Stimulated activated CD8-positive, alpha-beta memory T cell treated with anti-CD3 and anti-CD28 coated beads, Interleukin-7, amount 100 ng/mL, for 4 hours (primary cell): ENCODE measurements around the gene FEV.
A peak's percentile ranks its signal among the peaks of the same experiment; 100 is the strongest.

Experiments
- DNase-seq, 2 donors: peaks; one replicate each; pipeline ENCODE4 v3.0.0-alpha.2; 2020; ENCODE audit warnings: low read depth in 2 of 2

FEV gene

GRCh38 chr2:219017201-219017931 lies 32.4 kb upstream of the FEV start:
- no peak for DNase-seq

GRCh38 chr2:219016721-219017120 lies 31.7 kb upstream of the FEV start:
- no peak for DNase-seq

DNA sequence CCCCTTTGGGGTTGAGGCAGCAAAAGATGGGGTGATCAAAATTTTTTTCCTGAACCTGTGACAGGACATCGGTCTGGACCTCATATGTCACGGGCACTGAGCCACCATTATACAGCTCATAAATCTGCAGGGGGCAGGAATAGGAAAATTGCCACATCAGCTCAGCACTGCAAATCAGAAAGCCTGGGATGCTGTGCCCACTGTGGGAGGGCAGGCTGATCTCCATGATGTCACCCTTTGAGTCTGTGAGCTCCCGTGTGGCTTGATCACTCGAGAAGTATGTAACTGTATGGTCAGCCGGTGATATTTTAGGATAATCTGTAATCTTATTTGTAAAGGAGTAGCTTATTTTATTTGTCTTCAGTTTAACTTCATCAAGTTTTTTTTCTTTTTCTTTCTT lies 25.9 kb upstream of the FEV start:
- DNase-seq, result no peak

DNA sequence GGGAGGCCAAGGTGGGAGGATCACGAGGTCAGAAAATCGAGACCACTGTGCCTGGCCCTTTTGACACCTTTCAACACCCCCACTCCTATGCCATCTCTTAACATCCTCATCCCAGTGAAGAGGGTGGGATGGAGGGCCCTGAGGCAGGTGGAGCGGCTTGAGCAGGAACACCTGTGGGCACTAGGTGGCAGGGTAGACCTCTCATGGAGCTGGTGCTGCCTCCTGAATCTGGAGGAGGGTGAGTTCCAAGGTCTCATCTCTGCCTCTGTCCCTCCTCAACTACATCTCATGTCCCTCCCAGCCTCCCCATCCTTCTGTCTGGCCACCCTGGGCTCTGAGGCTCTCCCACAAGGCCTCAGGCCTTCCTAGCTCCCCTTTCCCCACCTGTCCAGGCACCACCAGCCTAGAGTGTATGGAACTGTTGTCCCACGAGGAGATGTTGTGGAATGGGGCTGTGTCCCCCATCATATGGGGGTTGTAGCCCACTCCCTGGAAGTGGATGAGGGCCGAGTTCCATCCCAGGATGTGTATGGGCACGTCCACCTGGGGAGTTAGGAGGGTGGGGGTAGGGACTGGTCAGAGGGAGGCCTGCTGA lies 25.3 kb upstream of the FEV start:
- no peak for DNase-seq

DNA sequence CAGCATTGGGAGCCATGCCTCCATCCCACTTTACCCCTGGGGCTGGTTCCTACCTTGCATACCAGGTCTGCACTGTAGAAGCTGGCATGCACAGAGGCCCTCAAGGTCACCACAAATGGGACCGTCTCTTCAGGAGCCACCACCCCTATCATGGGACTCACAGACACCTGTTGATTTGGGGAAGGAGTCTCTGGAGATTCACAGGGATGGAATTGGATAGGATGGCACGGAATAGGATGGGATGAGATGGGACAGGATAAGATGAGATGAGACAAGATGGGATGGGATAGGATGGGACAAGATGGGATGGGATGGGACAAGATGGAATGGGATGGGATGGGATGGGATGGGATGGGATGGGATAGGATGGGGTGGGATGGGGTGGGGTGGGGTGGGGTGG lies 24.3 kb upstream of the FEV start:
- no peak for DNase-seq

DNA sequence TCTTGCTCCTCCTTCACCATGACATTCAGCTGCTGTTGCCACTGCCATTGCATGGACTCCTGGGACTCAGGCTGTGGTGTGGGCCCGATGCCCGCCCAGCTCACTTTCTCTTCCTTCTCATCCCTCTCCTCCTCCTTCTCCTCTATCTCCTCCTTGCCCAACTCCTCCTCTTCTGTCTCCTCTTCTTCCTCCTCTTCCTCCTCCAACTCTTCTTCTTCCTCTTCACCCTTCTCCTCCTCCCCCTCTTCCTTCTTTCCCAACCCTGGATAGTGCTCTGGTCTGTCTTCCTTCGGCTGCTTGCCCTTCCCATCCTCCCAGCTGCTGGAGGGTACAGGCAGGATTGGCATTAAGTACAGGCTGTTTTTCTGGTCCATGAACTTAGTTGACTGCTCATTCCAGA lies 19.0 kb upstream of the FEV start:
- no peak for DNase-seq

- DNase-seq, result no peak
Measured at GRCh38 chr2:219003267-219003634, 18.3 kb upstream of the FEV start.

- DNase-seq, result no peak
Measured at GRCh38 chr2:219002395-219003266, 17.6 kb upstream of the FEV start.

DNA sequence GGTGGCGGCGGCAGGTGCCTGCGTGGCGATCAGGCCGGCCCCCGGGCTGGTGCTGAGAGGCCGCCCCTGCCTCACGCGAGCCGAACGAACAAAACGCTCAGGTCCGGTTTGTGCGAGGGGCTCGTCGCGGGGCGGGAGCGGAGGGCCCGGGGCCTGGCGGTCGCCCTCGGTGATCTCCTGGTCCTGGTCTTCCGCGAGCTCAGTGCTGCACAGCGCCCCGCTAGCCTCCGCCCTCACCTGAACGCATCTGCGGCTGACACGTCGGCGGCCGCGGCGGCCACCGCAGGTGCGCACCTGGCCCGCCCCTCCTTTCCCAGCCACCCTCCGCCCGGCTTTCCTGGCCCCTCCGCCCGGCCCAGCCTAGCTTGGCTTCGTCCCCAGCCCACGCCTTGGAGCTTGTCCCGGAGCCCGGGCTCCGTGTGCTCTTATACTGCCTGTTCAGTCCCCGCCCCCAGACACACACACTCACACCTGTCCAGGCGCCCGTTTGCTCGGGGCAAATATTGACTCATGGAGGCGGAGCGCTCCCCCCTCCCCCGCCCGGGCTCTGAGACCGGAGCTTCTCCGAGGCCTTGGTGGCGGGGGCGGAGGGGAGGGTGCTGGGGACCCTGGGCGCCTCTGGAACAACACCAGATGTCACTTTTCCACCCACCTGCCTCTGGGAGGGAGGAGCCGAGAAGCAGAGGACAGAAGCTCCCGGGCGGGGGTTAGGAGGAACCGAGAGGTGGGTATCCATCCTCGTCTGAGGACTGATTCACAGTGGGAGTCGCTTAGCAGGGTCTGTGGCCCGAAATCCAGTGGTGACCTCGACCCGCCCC lies 16.8 kb upstream of the FEV start:
- DNase-seq, result peak; percentile 44 to 63

DNA sequence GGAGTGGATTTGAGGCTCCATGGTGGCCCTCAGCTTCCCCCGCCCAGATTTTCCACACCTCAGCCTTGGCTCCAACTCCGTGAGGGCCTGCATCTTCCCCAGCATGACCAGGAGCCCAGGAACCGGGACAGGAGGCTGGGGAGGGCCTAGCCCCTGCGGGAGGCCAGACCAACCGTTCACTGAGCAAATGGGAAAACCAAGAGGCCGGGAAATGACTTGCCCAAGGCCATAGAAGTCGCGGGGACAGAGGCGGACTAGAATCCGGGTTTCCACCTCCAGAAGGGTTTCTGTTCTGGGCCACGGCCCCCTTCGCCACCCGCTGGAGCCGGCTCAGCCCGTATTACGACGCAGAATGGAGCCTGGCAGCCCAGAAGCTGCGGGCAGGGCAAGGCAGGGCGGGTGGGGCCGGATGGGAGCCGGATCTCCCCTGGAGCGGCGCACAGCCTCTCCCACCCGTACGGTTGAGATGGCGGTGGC lies 16.2 kb upstream of the FEV start:
- no peak for DNase-seq

DNA sequence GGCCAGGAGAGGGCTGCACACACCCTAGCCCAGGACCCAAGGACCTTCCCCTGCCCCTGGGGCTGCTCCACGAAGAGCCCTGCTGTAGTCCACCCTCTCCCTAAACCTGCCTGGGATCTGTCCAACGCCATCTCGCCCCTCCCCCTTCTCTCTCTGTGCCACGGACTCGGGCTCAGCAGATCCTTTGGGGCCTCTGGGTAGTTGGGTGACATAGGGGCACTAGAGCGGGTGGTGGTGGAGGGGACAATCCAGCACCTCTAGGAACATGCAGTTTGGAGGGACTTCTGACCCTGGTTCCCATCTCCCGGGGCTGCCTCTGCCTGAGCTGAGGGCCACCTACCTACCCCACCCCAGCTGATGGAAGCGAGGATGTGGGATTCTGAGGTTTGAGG lies 15.6 kb upstream of the FEV start:
- no peak for DNase-seq

DNA sequence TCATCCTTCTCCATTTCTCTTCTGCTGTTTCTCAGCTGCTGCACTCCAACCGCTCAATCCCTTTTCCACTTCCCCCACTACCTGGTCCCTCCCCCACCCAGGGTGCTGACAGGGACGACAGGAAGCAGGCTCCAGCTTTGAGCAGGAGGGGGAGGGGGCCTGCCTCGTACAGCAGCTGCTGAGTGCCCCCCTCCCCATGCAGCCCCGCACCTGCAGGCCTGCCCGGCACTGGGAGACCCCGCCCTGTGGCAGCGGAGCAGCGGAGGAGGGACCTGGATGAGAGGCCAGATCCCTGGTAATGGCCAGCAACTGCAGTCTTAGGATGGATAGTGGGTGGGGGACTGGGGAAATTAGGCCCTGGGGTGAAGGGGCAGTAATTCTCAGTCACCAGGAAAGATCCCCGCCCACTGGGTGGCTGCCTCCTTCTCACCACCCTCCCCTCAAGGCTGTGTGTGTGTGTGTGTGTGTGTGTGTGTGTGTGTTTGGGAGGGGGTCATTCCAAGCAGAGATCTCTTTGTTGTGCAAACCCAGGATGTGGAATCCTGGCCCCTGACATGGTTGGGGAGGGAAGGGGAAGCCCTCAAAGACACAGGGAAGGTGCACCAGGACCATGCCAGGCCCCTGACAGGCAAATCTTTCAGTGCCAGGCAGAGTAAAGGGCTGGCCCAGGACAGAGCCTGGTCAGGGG lies 15.0 kb upstream of the FEV start:
- no peak for DNase-seq

DNA sequence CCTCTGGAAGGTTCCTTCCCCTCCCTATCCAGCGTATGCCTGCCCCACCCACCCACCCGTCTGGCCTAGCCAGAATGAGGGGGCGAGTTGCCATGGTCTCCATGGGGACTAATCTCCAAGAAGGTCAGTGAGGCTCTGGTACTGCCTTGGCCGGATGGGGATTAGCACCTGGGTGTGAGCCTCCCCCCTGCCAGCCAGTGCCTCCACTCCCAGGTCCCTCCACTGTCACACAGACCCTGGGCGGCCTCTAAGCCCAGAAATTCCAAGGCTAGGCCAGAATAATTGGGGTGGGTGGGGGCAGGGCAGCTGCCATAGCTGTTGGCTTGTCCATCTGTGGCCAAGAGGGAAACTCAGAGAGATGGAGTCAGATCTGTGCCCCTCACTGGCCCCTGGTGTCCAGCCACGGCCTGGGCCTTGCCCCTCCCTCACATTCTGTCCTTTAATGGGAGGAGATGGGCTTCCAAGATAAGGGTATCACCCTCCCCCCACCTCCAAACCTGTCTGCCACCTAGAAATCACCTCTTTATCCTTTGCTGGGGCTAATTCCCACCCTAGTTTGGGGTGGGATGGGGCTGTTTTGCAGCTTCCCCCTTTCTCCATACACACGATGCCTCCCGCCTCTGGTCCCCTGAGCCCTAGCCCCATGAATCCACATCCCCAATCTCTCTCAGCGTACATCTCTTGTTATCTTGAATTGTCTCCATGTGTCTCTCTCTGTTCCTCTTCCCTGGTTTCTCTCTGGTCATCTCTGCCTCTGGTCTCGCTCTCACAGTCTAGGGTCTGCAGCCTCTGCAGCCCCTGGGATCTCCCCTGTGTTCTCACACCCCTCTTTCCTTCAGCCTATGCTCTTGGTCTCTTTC lies 14.3 kb upstream of the FEV start:
- DNase-seq, result no peak

- DNase-seq, result no peak
Measured at GRCh38 chr2:218998414-218999002, 13.5 kb upstream of the FEV start.

DNA sequence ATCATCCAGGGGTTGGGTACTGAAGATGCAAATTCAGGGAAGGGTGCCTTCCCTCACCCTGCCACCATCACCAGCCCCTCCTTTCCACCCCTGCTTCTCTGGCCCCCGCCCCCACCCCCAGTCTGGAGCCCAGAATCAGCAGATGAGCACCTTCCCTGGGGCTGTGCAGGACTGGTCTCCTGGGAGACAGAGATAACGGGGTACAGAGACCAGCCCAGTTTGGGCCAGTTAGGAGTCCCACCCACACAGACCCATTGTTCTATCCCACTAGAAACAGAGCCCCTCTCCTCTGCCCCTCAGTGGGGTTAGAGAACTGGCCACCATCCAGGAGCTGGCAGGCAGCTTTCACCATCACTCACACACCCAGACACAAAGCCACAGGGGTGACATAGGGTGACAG lies 12.7 kb upstream of the FEV start:
- no peak for DNase-seq

GRCh38 chr2:218996937-218997336 lies 12.0 kb upstream of the FEV start:
- DNase-seq, result no peak

GRCh38 chr2:218995972-218996711 lies 11.2 kb upstream of the FEV start:
- DNase-seq, result peak; percentile 39 to 59

- no peak for DNase-seq
Measured at GRCh38 chr2:218995561-218995960, 10.6 kb upstream of the FEV start.
